Stimulated activated CD8-positive, alpha-beta memory T cell treated with anti-CD3 and anti-CD28 coated beads, Interleukin-4, amount 100 ng/mL, for 1 hour (primary cell): Measurements from ENCODE around the gene SCN1B.

ENCODE experiments used
- DNase-seq, 2 donors: peaks; one replicate each; pipeline ENCODE4 v3.0.0-alpha.2; 2020; ENCODE audit warnings: low read depth in 2 of 2, low spot score in 1 of 2

Gene SCN1B

DNA sequence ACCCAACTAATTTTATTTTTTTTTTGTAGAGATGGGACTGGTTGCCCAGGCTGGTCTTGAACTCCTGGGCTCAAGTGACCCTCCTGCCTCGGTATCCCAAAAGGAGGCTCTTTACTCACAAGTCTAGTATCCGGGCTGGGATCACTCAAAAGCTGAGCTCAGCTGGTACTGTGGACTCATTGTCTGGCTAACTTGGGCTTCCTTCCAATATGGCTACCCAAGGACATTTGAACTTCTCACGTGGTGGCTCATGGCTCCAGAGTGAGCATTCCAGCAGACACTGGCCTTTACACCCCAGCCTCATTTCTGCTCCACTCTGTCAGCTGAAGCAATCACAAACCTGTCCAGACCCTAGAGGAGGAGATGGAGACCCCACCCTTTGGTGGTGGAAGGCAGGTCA lies 40.2 kb downstream of the SCN1B start:
- DNase-seq = no peak

DNA sequence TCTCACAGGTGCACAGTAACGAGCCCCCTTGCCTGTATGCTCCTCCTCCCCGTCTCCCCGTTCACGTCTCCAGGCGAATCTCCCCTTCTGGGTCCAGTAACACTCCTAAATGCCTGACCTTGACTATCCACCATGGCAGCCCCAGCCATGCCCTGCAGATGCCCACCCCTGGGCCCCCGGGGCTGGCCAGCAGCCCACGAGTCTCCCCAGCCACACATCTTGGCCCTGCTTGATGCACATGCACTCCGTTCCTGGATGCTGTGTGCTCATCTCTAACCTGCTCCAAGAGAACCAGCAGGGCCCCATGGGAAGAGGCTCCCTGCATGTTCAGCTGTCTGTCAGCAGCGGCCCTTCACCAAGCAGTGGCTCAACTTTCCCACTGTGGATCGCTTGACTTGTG lies 43.2 kb downstream of the SCN1B start:
- no peak for DNase-seq

DNA sequence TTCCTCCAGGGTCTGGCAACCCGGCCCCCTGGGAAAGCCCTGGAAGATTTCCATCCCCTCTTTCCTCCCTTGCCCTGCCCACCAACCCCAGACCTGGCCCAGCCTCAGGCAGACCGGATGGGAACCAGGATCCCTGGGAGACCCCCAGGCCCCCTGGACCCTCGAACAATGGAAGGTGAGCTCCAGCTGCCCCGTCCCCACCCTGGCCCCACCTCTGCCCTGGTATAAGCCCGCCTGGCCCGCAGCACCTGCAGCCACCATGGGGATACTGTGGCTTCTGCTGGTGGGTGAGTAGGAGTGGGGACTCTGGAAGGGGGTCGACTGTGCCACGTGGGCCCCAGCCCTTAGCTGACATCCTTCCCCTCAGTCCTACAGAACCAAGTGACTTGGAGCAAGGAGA lies 43.7 kb downstream of the SCN1B start:
- DNase-seq = no peak

DNA sequence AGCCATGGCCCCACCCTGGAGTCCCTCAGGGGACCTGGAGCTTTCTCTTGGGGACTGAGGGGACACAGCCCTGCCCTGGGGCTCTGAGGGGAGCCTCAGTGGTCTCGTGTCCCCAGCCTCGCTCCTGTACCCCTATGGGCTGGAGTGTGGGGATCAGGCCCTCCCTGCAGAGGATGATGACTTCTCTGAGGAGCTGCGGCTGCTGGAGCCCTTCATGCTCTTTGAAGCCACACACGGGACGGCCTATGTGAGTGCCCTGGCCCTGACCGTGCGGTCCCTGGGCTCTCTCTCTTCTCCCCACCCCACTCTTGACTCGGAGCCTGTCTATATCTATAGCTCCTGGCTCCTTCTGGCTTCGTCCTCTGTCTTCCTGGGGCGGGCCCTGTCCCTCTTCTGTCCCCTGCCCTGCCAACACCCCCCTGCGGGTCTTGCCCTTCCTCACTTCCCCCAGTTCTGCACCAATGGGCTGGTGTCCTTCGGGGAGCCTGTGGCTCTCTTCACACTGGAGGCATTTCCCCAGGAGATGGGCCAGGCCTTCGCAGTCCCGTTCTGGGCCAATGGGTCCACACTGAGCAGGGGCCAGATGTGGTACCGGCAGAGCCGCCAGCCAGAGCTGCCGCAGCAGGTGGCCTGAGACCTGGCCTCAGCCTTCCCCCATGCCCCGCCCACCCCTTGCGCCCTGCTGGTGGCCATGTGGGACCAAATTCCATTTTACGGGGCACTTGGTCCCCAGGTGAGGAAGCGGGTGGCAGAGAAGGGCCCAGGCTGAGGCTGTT lies 44.3 kb downstream of the SCN1B start:
- no peak for DNase-seq

DNA sequence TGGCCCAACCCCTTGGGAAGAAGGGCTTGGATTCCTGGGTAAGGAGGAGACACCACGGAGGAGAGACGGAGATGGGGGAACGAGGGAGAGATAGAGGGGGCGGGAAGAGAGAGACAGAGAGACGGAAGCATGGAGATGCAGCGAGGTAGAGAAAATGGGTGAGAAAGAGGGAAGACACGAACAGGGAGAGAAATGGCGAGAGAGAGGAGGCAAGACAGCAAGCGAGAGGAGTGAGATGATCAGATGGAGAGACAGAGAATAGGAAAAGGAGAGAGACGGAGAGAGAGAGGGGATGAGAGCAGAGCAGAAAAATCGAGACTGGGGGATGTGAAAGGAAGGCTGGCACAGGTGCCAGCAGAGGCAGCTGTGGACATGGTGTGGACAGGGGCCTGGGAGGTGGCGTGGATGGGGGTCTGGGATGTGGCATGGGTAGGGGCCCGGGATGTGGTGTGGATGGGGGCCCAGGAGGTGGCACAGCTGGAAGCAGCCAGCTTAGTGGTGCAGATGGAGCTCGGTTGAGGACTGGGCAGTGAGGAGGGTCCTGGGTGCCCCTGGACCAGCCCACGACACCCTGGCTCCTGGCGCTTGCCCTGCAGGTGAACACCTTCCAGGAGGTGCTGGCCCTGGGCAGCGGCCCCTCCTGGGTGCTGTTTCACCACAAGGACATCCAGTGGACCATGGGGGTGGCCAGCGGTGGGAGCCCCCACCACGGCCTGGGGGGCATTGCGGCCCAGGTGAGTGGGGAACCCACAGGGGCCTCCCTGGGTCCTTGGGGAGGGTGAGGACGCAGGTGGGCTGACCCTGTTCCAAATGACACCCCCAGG lies 45.1 kb downstream of the SCN1B start:
- DNase-seq = no peak

DNA sequence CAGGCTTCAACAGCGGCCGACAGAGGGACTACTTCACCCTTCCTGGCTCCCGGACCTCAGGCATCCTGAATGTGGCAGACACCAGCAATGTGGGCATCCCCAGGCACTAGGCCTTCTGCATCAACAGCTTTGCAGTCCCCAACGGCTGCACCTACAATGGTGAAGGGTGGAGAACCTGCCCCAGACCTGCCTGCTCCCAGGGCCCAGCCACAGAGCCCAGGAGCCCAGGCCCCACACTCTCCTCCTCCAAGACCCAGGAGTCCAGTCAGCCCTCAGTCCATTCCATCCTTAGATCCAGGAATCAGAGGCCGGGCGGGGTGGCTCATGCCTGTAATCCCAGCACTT lies 45.7 kb downstream of the SCN1B start:
- DNase-seq = no peak

DNA sequence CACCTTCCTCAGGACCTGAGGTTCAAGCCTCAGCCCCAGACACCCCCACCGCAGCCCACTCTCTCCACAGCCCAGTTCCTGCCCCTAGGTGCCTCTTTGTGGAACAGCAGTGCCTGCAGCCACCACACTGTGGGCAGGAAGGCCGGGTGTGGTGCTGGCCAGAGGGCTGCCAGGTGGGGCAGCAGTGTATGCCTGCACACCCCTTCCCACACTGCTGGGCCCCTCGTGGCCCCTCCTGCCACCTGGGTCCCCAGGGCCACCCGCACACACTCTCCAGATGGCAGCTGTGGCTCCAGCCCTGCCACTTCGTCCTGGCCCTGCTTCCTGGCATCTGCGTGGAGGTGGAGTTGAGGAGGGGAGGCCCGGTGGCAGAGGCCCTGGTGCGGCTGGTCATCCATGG lies 46.4 kb downstream of the SCN1B start:
- DNase-seq = no peak

DNA sequence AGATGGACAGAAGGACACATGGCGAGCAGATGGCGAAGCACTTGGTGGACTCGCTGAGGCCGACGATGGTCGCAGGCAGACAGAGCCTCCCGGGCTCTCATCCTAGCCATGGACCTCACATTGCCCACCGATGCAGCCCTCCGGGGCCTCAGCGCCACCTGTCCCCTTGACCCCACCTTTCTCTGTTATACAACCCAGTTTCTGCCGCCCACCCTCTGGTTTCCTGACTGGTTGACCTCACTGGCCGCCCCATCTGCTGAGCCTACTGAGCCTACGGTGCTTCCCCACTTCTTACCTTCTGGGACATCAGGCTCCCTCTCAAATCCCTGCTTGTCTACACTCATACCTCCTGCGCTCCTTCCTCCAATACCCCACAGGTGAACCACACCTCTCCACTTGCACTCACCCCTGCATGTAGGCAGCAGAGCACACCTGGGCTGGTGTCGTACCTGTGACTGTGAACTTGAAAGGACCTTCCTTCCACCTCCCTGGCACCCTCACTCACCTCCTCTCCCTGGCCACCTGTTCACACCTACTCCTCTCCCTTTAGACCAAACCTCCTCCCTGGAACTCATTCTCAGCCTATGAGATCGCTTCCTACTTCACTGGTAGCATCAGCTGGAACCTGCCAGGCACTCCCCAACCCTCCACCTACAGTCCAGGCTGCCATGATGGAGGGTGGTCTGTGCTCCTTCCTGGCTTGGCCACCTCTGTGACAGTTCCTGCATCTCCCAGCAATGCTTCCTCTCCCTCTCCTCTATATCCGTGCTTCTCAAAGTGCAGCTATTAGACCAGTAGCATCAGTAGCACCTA lies 47.3 kb downstream of the SCN1B start:
- no peak for DNase-seq

DNA sequence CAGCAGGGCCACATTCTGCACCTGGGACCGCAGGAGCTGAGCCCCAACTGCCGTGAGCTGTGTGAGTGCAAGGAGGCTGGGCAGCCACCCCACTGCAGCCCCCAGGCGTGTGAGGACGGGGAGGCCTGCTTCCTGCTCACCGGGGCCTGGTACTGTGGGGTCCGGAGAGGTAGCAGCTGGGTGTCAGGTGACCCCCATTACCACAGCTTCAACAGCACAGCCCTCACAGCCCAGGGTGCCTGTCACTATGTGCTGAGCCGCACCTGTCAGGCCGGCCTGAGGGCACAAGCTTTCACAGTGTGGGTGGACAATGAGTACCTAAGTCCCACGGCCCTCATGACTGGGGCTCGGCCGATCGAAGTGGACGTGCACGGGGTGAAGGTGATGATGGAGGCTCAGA lies 49.6 kb downstream of the SCN1B start:
- DNase-seq = no peak

DNA sequence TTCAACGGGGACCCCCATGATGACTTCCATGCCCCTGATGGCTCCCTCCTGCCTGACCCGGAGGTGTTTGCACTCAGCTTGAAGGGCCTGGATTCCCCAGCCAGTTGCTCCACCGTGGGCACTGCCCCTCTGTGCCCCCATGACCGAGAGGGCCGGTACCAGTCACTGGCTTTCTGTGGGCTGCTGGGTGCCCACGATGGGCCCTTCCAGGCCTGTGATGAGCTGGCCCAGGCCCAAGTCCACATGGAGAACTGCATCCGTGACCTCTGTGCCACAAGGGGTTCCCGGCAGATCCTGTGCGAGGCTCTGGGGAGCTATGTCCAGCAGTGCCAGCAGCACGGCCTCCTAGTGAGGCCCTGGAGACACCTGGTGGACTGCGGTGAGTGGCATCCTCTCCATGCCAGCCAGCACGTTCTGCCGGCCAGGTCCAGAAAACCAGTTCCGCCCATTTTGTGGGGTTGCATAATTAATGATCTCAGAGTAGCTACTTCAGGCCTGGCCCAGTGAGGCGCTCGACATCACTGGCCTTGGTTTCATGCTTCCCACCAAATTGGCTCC lies 50.4 kb downstream of the SCN1B start:
- DNase-seq = no peak

DNA sequence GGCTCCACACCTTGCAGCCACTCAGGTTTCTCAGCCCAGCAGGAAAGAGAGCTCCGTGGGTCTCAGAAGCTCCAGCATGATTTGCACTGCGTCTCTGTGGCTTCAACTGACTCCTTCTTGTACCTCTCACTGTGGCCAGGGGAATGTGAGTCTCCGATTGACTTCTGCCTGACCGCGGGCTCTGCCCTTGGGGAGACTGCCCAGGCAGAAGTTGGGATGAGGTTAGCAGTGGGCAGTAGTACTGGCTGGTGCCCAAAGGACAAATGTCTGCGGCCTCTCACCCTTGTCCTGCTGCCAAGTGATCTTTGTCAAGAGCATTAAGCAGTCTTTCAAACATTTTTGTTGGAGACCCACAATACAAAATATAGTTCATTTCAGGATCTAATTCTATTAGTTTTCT lies 50.9 kb downstream of the SCN1B start:
- no peak for DNase-seq

DNA sequence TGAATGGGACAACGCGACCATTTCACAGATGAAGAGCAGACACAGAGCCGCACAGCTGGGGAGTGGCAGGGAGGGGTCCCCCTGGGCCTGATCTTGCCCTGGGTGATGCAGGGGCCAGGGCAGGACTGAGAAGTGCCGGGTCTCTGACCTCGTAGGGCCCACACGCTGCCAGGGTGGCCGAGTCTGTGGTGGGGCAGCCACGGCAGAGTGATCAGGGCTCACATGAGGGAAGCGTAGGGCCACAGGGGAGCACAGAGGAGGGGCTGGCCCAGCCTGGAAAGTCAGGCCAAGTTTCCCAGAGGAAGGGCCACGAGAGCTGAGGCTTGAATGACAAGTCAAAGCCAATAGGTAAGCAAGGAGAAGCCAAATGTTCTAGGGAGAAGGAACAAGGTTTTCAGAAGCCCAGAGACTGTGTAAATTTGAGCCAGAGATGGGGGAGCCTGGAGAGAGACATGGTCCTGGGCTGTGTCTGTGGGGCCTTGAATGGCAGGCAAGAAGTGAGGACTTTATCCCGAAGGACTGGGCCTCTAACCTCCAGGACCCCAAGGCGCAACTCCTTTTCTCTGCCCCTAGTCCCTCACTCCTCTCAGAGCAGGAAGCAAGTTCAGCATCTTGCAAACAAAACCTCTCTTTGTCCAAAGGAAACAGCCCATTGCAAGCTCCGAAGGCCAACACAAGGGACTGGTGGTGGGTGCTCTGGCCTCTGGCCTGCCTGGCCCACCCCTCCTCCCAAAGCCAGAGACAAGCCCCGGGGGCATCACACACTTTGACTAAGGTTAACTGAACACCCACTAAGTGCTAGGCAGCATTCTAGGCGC lies 53.6 kb downstream of the SCN1B start:
- DNase-seq = no peak

DNA sequence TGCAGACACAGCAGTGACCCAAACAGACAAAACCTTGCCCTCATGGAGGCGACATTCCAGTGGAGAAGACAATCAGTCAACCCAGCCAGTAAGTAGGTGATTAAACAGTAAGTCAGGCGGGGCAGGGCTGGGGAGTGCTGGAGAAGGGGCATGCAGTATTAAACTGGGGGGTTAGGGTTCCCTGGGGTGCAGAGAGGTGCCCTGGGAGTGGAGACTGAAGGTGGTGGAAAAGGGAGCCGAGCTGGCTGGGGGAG lies 54.2 kb downstream of the SCN1B start:
- no peak for DNase-seq

DNA sequence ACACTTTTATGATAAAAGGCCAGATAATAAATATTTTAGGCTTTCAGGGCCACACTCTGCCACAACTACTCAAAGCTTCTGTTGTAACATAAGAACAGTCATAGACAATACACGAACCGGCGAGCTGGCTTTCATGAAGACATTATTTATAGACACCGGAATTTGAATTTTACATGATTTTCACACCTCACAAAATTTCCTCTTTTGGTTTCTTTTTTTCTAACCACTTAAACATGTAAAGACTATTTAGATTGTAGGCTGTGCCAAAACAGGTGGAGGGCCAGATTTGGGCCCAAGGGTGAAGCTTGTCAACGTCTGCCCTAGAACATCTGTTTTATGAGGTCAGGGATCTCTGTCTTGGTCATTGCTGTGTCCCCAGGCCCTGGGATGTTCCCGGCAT lies 55.7 kb downstream of the SCN1B start:
- DNase-seq = no peak

DNA sequence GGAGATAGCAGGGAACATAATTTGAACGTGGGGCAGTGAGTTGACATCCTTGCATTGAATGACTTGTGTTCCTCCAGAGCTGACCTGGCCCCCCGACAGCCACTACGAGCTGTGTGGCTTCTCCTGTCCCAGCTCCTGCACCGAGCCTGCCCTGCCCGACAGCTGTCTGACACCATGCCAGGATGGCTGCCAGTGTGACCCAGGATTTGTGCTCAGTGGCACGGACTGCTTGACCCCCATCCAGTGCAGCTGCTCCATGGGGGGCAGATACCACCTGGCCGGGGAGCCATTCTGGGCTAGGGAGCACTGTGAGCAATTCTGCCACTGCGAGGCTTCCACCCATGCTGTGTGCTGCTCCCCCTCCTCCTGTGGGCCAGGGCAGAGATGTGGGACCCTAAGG lies 56.2 kb downstream of the SCN1B start:
- no peak for DNase-seq

DNA sequence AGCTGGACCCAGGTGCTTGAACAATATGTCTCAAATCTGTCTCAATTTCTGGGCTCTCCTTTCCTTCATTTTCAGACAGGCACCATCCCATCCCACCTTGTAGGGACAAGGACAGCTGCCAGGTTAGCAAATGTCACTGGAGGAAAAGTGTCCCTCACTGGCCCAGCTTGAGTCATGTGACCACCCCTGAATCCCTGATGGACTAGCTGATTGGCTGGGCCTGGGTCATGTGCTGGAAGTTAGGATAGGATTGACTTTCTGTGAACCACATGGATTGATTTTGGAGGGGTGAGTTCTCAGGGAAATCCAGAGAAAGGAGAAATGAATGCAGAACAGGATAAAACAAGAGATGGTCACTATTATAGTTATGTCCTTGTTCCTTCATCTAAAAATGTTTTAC lies 57.1 kb downstream of the SCN1B start:
- DNase-seq = no peak

DNA sequence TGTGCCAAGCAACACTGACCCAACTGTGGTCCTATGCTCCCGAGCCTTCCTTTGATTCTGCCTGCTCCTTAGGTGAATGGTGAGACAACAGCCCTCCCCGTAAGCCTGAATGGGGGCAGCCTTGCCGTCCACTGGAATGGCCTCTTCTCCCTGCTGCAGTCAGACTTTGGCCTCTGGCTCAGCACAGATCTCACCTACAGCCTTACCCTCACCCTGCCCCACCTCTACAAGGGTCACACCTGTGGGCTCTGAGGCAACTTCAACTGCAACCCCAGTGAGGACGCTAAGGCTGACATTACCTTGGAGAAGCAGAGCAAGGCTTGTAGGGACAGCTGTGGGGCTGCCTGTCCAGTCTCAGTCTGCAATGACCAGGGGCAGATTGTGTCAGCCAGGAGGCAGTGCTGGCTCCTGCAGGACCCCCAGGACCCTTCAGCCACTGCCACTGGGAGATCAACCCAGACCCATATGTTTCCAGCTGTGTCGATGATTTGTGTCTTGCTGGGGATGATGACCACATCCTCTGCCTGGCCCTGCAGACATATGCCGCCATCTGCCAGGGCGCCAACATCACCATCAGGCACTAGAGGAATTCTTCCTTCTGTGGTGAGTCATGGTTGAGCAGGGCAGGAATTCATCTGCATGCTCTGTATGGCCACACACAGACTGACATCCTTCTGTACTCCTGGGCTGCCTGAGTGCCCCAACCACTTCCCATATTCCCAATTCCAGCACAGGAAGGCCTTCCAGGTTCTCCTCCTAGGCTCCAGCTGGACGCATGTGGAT lies 58.1 kb downstream of the SCN1B start:
- no peak for DNase-seq

DNA sequence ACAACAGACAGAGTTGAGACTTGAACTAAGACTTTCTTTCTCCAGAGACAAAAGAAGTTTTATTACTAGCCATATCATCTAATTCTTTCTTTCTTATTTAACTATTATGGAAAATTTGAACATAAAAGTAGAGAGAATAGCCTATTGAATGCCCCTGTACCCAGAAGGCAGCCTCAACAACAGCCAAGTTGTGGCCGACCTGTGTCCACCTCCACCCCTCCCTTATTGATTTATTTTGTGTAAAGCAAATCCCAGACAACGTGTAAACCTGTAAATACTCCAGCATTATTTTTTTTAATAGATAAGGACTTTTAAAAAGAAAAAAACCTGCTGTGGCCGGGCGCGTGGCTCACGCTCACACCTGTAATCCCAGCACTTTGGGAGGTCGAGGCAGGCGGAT lies 59.3 kb downstream of the SCN1B start:
- DNase-seq = no peak
